H9 (cell line): ENCODE measurements around the gene MYBBP1A. TPM values are rescaled to one million over a fixed set of nuclear protein-coding genes. Genes with fewer than 3 reads are reported as not detected.
A peak's percentile ranks its signal among the peaks of the same experiment; 100 is the strongest.

Experiments
- DNase-seq: peaks from one replicate; pipeline ENCODE4 v3.0.0-alpha.2; 2017
- H2AFZ ChIP-seq: one replicate; pipeline ENCODE4 v1.6.1; 2013; ENCODE audit warnings: mild to moderate bottlenecking, low read length, control low read depth, moderate library complexity
- H2AK5ac ChIP-seq: 2 replicates; pipeline ENCODE4 v1.6.1; 2013; ENCODE audit warnings: low read length, control low read depth, mixed read lengths; ENCODE audit not compliant: insufficient read length
- H2BK120ac ChIP-seq: one replicate; pipeline ENCODE4 v1.6.1; 2013; ENCODE audit warnings: low read depth, mild to moderate bottlenecking, low read length, control low read depth, inconsistent platforms; ENCODE audit not compliant: poor library complexity, severe bottlenecking
- H2BK12ac ChIP-seq: 2 replicates; pipeline ENCODE4 v1.6.1; 2013; ENCODE audit warnings: low read length, control low read depth, mixed read lengths, low read depth; ENCODE audit not compliant: insufficient read length
- H2BK15ac ChIP-seq: 2 replicates; pipeline ENCODE4 v1.6.1; 2013; ENCODE audit warnings: low read depth, low read length, control low read depth
- H2BK20ac ChIP-seq: one replicate; pipeline ENCODE4 v1.6.1; 2013; ENCODE audit warnings: low read depth, mild to moderate bottlenecking, low read length, control low read depth, inconsistent platforms; ENCODE audit not compliant: poor library complexity, severe bottlenecking
- H2BK5ac ChIP-seq: 2 replicates; pipeline ENCODE4 v1.6.1; 2013; ENCODE audit warnings: low read length, control low read depth, mixed read lengths; ENCODE audit not compliant: insufficient read length
- H3K14ac ChIP-seq: 2 replicates; pipeline ENCODE4 v1.6.1; 2013; ENCODE audit warnings: low read length, control low read depth; ENCODE audit not compliant: insufficient read depth
- H3K18ac ChIP-seq: 2 replicates; pipeline ENCODE4 v1.6.1; 2013; ENCODE audit warnings: low read depth, mild to moderate bottlenecking, mixed read lengths, low read length, control low read depth; ENCODE audit not compliant: insufficient read length
- H3K23ac ChIP-seq: 2 replicates; pipeline ENCODE4 v1.6.1; 2013; ENCODE audit warnings: low read length, control low read depth, mixed read lengths, low read depth; ENCODE audit not compliant: insufficient read length
- H3K23me2 ChIP-seq: 2 replicates; pipeline ENCODE4 v1.6.1; 2013; ENCODE audit warnings: low read depth, mild to moderate bottlenecking, mixed read lengths, low read length, control low read depth; ENCODE audit not compliant: insufficient read length, poor library complexity, severe bottlenecking
- H3K27ac ChIP-seq: 2 replicates; pipeline ENCODE4 v1.5.1; 2013; ENCODE audit warnings: low read length, control low read depth, mixed read lengths, low read depth; ENCODE audit not compliant: insufficient read length
- H3K27me3 ChIP-seq: 2 replicates; pipeline ENCODE4 v1.6.1; 2013; ENCODE audit warnings: low read length, control low read depth, inconsistent platforms; ENCODE audit not compliant: insufficient read depth
- H3K4ac ChIP-seq: 2 replicates; pipeline ENCODE4 v1.6.1; 2013; ENCODE audit warnings: low read depth, mild to moderate bottlenecking, control low read depth, inconsistent platforms, low read length, moderate library complexity
- H3K4me1 ChIP-seq: 2 replicates; pipeline ENCODE4 v1.6.1; 2013; ENCODE audit warnings: low read length, control low read depth, inconsistent platforms; ENCODE audit not compliant: insufficient read depth
- H3K4me2 ChIP-seq: 2 replicates; pipeline ENCODE4 v1.6.1; 2013; ENCODE audit warnings: low read length, control low read depth, mixed read lengths; ENCODE audit not compliant: insufficient read length, insufficient read depth
- H3K56ac ChIP-seq: 2 replicates; pipeline ENCODE4 v1.6.1; 2013; ENCODE audit warnings: low read depth, mild to moderate bottlenecking, mixed read lengths, low read length, control low read depth; ENCODE audit not compliant: insufficient read length
- H3K79me1 ChIP-seq: 2 replicates; pipeline ENCODE4 v1.6.1; 2013; ENCODE audit warnings: low read depth, mild to moderate bottlenecking, moderate library complexity, low read length, control low read depth, inconsistent platforms; ENCODE audit not compliant: insufficient read depth, poor library complexity, severe bottlenecking
- H3K79me2 ChIP-seq: 2 replicates; pipeline ENCODE4 v1.6.1; 2013; ENCODE audit warnings: low read length, control low read depth, inconsistent platforms; ENCODE audit not compliant: insufficient read depth
- H3K9ac ChIP-seq: 2 replicates; pipeline ENCODE4 v1.6.1; 2013; ENCODE audit warnings: low read length, control low read depth, mixed read lengths; ENCODE audit not compliant: insufficient read length; ENCODE audit errors: extremely low read depth
- H3K9me3 ChIP-seq: one replicate; pipeline ENCODE4 v1.6.1; 2013; ENCODE audit warnings: low read depth, low read length, inconsistent platforms; ENCODE audit not compliant: control insufficient read depth
- H3T11ph ChIP-seq: one replicate; pipeline ENCODE4 v1.6.1; 2013; ENCODE audit warnings: mild to moderate bottlenecking, low read length, control low read depth, inconsistent platforms
- H4K20me1 ChIP-seq: one replicate; pipeline ENCODE4 v1.6.1; 2013; ENCODE audit not compliant: control insufficient read depth, insufficient read length, insufficient read depth
- H4K5ac ChIP-seq: 2 replicates; pipeline ENCODE4 v1.6.1; 2013; ENCODE audit warnings: low read depth, mild to moderate bottlenecking, mixed read lengths, low read length, control low read depth; ENCODE audit not compliant: insufficient read length
- H4K8ac ChIP-seq: replicated peaks from 2 replicates; pipeline ENCODE4 v1.6.1; 2013; ENCODE audit warnings: low read length, control low read depth, mixed read lengths, low read depth; ENCODE audit not compliant: insufficient read length
- H4K91ac ChIP-seq: 2 replicates; pipeline ENCODE4 v1.6.1; 2013; ENCODE audit warnings: low read depth, mild to moderate bottlenecking, moderate library complexity, mixed read lengths, low read length, control low read depth; ENCODE audit not compliant: insufficient read length
- H3K27ac Mint-ChIP-seq, 3 experiments: 2 replicates in 2 of 3; 3 replicates in 1 of 3; pipeline ENCODE4 v1.8.0; 2020 to 2021; ENCODE audit warnings: mixed read lengths in 3 of 3, mild to moderate bottlenecking in 1 of 3, moderate library complexity in 1 of 3
- H3K27me3 Mint-ChIP-seq: 2 replicates; pipeline ENCODE4 v1.8.0; 2021; ENCODE audit warnings: low read depth, mild to moderate bottlenecking, moderate library complexity, mixed read lengths
- H3K36me3 Mint-ChIP-seq, 3 experiments: 2 replicates in 2 of 3; 3 replicates in 1 of 3; pipeline ENCODE4 v1.8.0; 2020 to 2021; ENCODE audit warnings: low read depth in 3 of 3, mixed read lengths in 3 of 3; ENCODE audit not compliant: insufficient read depth in 1 of 3
- H3K4me1 Mint-ChIP-seq, 2 experiments: 2 replicates each; pipeline ENCODE4 v1.8.0; 2020; ENCODE audit warnings: mixed read lengths in 2 of 2
- H3K4me3 Mint-ChIP-seq, 2 experiments: 2 replicates in 1 of 2; 3 replicates in 1 of 2; pipeline ENCODE4 v1.8.0; 2020 to 2021; ENCODE audit warnings: mild to moderate bottlenecking in 2 of 2, mixed read lengths in 2 of 2, moderate library complexity in 1 of 2
- H3K9me3 Mint-ChIP-seq, 2 experiments: 2 replicates in 1 of 2; 3 replicates in 1 of 2; pipeline ENCODE4 v1.8.0; 2020; ENCODE audit warnings: mild to moderate bottlenecking in 2 of 2, mixed read lengths in 2 of 2, moderate library complexity in 1 of 2
- WGBS: extraction: QIAGEN DNeasy Blood & Tissue Kit; methylation state at CpG from one replicate; pipeline ENCODE4 v1.1.7; 2013; ENCODE audit warnings: missing lambda C conversion rate, low lambda C conversion rate, mixed read lengths; ENCODE audit not compliant: insufficient read length; ENCODE audit errors: extremely low coverage; 5-methylcytosine and 5-hydroxymethylcytosine counted together
- total RNA-seq: library from RNA; stranded (reverse); gene quantifications from 2 replicates; pipeline ENCODE4 v1.2.1, GENCODE V29; 2021
- TF ChIP-seq, protein P1 (sequence below): fragments of 200-600 bp; sonication (generic); conservative IDR thresholded peaks from 3 replicates; pipeline ENCODE4 v1.8.0; 2021; ENCODE audit warnings: antibody characterized with exemption, mild to moderate bottlenecking

Gene MYBBP1A
- total RNA-seq, 1 experiment from 2014 or later = 181 TPM

GRCh38 chr17:4508207-4508606, 47.0 kb downstream of the MYBBP1A start:
- H3K4me2 ChIP-seq = no peak overlapping the region
- no peak overlapping the region for H3K9ac ChIP-seq
- H2BK15ac ChIP-seq = no peak overlapping the region
- DNase-seq = no peak
- no peak overlapping the region; a peak in 1 of 5 replicates for H3K4me3 Mint-ChIP-seq
- no peak overlapping the region for H2AFZ ChIP-seq
- H3K4me1 Mint-ChIP-seq = peaks cover 13 to 14% of the 10 kb centered on the region in 2 experiments
- H3K23me2 ChIP-seq = no peaks in the 10 kb centered on the region
- H3K79me2 ChIP-seq = no peaks in the 10 kb centered on the region
- H4K20me1 ChIP-seq = no peaks in the 10 kb centered on the region
- TF ChIP-seq, protein P1, sequence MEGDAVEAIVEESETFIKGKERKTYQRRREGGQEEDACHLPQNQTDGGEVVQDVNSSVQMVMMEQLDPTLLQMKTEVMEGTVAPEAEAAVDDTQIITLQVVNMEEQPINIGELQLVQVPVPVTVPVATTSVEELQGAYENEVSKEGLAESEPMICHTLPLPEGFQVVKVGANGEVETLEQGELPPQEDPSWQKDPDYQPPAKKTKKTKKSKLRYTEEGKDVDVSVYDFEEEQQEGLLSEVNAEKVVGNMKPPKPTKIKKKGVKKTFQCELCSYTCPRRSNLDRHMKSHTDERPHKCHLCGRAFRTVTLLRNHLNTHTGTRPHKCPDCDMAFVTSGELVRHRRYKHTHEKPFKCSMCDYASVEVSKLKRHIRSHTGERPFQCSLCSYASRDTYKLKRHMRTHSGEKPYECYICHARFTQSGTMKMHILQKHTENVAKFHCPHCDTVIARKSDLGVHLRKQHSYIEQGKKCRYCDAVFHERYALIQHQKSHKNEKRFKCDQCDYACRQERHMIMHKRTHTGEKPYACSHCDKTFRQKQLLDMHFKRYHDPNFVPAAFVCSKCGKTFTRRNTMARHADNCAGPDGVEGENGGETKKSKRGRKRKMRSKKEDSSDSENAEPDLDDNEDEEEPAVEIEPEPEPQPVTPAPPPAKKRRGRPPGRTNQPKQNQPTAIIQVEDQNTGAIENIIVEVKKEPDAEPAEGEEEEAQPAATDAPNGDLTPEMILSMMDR = no peak
- no peak overlapping the region for H2BK12ac ChIP-seq
- H2BK5ac ChIP-seq = no peak overlapping the region
- no peak overlapping the region for H2BK20ac ChIP-seq
- no peaks in the 10 kb centered on the region; a peak in 1 of 5 replicates for H3K9me3 Mint-ChIP-seq
- no peak overlapping the region for H3K27ac ChIP-seq
- no peaks in the 10 kb centered on the region for H3K27me3 ChIP-seq
- 0 out of 7 replicates have a peak overlapping the region, but pooled peaks of 1 of the 3 experiments have one; percentile 34 for H3K27ac Mint-ChIP-seq
- no peaks in the 10 kb centered on the region for H3K9me3 ChIP-seq
- H3K14ac ChIP-seq = no peak overlapping the region
- no peak overlapping the region for H3K23ac ChIP-seq
- no peak overlapping the region for H4K91ac ChIP-seq
- no peak overlapping the region for H3K56ac ChIP-seq
- H4K8ac ChIP-seq = no peak overlapping the region
- no peak overlapping the region for H3T11ph ChIP-seq
- H4K5ac ChIP-seq = no peak overlapping the region
- H2BK120ac ChIP-seq = no peak overlapping the region
- no peaks in the 10 kb centered on the region for H3K4me1 ChIP-seq
- WGBS = no CpG with 5 or more reads among the region's 3 CpGs
- no peaks in the 10 kb centered on the region for H3K79me1 ChIP-seq
- H2AK5ac ChIP-seq = no peak overlapping the region
- H3K36me3 Mint-ChIP-seq = no peaks in the 10 kb centered on the region
- no peak overlapping the region for H3K18ac ChIP-seq
- peaks cover 35% of the 10 kb centered on the region for H3K27me3 Mint-ChIP-seq
- no peak overlapping the region for H3K4ac ChIP-seq
